ENCODE data around the gene RCHY1.

DNA sequence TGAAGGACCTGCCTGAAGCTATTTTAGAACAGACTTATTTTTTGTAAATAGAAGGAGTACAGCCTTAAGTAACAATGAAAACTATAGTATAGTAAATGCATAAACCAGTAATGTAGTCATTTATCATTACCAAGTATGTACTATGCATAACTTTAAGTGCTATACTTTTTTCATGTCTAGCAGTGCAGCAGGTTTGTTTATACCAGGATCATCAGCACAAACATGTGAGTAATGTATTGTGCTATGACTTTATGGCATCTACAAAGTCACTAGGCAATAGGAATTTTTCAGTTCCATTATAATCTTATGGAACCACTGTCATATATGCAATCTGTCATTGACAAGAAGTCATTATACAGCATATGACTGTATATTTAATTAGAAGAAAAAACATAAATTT is 38.2 kb upstream of the RCHY1 start:
- TF ChIP-seq POLR2AphosphoS5 (IDR thresholded peaks at IDR 0.05; ENCODE audit: low read depth): no peak
- TF ChIP-seq, protein P1, sequence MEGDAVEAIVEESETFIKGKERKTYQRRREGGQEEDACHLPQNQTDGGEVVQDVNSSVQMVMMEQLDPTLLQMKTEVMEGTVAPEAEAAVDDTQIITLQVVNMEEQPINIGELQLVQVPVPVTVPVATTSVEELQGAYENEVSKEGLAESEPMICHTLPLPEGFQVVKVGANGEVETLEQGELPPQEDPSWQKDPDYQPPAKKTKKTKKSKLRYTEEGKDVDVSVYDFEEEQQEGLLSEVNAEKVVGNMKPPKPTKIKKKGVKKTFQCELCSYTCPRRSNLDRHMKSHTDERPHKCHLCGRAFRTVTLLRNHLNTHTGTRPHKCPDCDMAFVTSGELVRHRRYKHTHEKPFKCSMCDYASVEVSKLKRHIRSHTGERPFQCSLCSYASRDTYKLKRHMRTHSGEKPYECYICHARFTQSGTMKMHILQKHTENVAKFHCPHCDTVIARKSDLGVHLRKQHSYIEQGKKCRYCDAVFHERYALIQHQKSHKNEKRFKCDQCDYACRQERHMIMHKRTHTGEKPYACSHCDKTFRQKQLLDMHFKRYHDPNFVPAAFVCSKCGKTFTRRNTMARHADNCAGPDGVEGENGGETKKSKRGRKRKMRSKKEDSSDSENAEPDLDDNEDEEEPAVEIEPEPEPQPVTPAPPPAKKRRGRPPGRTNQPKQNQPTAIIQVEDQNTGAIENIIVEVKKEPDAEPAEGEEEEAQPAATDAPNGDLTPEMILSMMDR (conservative IDR thresholded peaks at IDR 0.05; ENCODE audit: low read depth in 2 of 2): no peak
